HPDE6-E6E7 (cell line): Measurements from ENCODE around the gene GRIN1.
"Not testable (repeated sequence)": the region's sequence is repeated elsewhere in the genome, so short reads cannot be mapped to it uniquely, and the experiment has no call there.

Experiments used
- DNase-seq: peaks from one replicate; pipeline ENCODE4 v3.0.0; 2011; ENCODE audit warnings: missing footprints; ENCODE audit errors: extremely low spot score

Gene GRIN1

GRCh38 chr9:137128862-137129455, 10.0 kb upstream of the GRIN1 start:
- DNase-seq = no peak

GRCh38 chr9:137129456-137130175, 9.3 kb upstream of the GRIN1 start:
- DNase-seq = peak; percentile 86

DNA sequence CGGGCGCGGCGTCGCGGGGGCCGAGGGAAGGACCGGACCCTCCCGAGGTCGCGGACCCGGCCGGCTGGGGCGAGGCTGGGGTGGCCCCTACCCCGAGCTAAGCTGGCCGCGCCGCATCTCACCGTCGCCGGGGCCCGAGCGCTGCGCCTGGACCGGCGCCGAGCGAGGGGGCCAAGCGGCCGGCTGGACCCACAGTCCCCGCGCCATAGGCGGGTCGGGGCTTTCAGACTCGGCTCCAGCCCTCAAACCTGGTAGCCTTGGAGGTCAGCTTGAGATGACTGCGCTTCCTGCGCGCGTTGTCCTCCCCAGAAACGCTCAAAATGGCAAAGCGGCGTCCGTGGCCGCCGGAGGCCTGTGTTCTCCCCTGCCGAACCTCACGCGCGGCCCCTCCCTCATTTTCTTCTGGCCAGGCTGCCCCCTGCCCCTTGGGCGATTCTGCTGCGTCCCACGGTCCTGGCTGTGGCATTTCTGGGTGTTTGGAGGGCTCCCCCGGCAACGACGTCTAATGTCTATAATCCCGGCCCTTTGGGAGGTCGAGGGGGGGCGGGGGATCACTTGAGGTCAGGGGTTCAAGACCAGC, 8.7 kb upstream of the GRIN1 start:
- no peak for DNase-seq

- no peak for DNase-seq
Observed at GRCh38 chr9:137134191-137134590, 4.8 kb upstream of the GRIN1 start.

GRCh38 chr9:137135154-137135553, 3.8 kb upstream of the GRIN1 start:
- not testable (repeated sequence) for DNase-seq

DNA sequence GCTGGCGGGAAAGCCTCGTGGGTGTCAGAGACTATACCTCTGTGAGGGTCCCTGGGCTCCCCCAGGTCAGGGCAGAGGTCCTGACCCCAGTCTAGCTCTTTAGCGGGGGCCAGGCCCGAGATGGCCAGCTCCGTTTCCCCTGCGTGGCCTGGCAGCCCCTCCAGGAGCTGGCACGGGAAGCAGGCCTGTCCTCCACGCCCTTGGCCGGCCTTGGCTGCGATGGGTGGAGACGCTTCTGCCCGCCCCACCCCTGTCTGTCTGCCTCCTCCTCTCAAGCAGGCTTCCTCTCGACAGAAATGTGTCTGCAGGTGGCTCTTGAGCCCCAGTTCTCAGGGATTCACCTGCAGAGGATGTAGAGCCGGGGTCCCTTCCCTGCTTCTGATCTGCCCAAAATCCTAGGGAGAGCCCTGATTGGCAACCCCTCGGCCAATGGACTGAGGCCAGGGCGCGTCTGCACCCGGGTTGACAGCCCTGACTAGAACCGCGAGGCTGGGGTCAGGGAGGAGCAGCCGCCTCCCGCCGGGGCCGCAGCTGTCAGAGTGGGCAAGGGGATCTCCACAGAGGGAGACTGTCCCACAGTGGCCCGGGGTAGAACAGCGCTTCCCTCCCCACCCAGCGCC, 2.6 kb upstream of the GRIN1 start:
- no peak for DNase-seq

- DNase-seq = no peak
Observed at GRCh38 chr9:137136881-137137607, 1.9 kb upstream of the GRIN1 start.

DNA sequence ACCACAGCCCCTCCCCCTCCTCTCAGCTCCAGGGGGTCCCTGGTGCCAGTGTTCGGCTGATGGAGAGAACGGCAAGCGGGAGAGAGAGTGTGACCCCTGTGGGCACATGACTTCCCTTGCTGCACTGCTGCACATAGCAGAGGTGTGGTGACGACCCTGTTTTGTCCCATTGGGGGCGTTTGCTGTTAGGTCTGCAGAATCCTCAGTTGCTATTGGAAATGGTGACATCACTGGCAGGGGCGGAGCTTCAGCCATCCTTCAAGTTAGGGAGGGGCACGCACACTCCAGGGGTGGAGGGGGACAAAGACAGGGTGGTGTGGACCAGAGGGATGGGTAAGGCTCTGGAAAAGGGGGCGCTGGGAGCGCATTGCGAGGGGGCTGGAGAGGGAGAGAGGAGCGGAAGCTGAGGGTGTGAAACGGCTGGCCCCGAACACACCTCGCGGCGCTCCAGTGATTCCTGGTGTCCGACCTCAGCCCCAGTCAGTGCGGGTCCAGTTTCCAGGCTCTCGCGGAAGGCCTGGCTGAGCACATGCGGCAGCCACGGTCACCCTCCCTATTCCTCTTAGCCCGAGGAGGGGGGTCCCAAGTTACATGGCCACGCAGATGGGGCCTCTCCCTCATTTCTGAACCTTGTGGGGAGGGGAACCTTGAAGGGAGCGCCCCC, 764 bp upstream of the GRIN1 start:
- DNase-seq = no peak

DNA sequence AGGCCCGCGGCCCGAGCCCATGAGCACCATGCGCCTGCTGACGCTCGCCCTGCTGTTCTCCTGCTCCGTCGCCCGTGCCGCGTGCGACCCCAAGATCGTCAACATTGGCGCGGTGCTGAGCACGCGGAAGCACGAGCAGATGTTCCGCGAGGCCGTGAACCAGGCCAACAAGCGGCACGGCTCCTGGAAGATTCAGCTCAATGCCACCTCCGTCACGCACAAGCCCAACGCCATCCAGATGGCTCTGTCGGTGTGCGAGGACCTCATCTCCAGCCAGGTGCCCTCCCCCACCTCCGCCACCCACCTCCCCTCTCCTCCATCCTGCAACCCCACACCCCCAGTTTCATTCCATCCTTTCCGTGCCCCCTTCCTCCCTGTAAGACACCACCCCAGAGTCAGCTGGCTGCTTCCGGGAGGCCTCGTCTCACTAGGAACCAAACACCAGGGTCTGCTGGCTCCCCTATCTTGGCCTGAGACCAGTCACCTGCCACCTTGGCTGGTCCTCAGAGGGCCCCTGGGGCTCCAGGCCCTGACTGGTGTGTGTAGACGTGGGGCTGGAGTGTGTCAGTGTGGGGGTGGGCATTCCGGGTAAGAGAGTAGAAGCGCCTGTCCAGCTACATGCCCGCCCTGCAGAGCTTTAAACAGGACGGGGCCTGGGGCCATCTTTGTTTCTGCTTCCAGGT, 655 bp downstream of the GRIN1 start:
- DNase-seq = no peak

DNA sequence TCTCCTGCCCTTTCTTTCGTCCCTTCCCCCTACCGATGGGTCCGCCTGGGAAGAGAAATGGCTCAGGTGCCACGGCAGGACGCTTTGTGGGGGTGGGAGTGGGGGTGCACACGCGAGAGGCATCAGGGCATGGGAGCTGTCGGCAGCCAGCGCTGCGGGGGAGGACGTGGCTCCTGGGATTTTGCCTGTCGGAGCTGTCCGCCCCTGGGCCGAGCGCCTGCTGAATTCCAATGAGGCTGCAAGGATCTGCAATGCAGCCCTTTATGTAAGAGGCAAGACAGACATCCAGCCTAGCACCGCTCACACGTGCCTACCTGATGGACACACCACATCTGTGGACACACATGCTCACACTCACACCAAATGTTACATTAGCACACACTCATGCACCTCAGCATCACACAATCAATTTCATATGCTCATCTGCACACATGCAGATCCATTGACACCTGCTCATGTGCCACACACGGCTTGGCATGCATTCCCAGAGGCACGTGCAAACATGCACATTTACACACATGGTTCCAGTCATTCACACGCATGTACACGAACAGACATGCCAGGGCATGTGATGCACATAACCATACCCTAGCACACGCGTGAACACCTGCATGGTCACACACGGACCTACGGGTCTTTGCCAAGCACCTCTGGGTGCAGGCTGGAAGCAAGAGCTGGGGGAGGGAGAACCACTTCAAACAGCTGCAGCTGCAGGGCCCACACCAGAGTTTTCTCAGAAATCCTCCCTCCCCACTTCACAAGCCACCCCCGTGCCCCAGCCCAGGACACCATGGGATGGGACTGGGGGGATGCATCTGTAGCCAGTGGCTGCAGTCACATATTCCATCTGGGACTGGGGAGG, 1.4 kb downstream of the GRIN1 start:
- no peak for DNase-seq

DNA sequence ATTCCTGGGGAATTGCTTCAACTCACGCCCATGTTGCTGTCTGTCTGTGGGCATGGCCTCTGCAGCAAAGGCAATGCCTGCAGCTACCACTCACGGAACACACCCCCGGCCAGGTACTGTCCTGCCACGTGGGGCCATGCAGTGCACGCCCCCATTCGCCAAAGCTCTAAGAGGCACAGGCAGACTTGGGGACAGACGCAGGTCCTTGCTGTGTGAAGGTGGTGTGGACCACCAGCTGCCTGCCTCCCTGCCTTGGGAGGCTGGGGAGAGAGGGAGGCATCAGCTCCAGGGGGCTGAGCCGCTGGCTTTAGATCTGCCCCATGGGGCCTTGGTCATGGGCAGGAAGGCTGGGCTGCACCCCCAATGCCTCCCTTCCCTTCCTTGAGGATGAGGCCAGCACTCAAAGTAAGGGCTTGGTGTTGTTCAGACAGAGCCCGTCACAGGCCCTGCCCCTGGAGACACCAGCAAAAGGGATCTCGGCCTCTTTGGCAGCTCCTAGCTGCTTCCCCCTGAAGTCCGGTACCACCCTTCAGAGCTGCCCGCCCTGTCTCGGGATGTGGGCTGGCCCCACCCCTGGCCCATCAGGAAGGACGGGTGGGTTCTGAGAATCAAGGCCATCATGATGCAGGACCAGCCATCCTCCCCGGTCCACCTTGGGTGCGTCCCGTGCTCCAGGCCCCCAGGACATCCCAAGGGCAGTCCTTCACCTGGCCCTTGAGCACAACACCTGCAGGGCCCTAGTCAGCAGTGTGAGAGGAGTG, 2.3 kb downstream of the GRIN1 start:
- DNase-seq = no peak

GRCh38 chr9:137141976-137142936, 3.3 kb downstream of the GRIN1 start:
- no peak for DNase-seq

- no peak for DNase-seq
Observed at GRCh38 chr9:137143459-137143858, 4.5 kb downstream of the GRIN1 start.

GRCh38 chr9:137145731-137146526, 7.0 kb downstream of the GRIN1 start:
- no peak for DNase-seq

- no peak for DNase-seq
Observed at GRCh38 chr9:137146527-137146918, 7.6 kb downstream of the GRIN1 start.

DNA sequence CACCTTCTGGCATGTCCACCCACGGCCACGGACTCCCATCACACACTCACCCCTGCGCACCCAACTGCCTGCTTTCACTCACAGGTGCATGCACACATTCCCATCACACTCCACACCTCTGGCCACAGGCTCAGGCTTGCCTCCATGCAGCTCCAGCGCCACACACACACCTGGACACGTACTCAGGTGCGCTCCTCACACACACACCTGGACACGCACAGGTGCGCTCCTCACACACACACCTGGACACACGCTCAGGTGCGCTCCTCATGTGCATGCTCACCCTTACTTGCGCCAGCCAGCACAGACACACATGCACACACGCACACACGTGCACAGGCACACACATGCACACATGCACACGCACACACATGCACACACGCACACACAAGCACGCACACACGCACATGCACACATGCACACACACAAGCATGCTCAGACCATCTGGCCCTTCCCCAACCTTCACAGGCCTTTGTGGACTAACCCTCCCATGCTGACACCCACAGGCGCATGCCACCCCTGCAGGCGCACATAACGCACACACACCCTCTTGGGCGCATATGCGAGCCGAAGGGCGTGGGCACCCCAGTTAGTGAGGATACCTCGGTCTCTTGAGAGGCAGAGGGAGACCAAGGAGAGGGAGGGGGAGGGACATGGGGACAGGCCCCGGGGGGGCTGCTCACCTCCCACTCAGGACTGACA, 8.3 kb downstream of the GRIN1 start:
- DNase-seq = no peak

GRCh38 chr9:137147793-137148160, 8.8 kb downstream of the GRIN1 start:
- DNase-seq = no peak
